ENCODE data around the gene EYS.

The EYS gene

DNA sequence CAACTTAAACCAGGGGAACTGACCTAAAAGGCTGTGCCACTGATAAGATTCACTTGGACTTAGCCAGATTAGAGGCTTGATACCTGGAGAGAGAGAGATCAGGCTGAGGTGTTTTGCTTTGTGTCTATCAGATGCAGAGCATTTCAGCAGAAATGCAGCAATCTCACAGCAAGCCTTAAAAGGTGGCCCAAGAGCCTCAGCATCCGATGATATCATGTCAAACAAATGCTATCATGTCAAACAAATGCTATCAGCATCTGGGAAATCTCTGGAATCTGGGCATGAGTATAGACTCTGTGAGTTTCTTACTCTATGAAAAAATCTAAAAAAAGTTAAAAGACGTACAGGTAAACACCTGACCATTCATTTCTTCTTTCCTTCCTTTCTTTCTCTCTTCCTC is 718.9 kb downstream of the EYS start:
- in situ Hi-C loops (cut with HindIII; ENCODE audit: low sequenced_read_pairs), result no loop called here

DNA sequence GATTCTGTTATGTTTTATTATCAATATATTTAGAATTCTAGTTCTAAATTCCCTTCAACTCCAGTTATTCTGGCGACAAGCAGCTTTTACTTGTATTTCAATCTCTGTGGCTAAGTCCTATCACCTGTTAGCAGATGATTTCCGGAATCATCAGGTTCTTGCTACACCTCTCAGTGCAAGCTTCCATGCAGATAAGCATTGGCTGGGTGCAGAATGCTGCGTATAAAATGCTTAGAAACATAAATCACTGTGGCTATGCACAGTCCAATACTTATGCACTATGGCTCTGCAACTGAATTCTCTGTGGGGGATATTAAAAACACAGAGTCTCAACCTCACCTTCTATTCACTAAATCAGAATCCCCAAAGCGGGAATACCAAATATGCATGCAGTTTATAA is 720.0 kb downstream of the EYS start:
- in situ Hi-C loops (cut with HindIII; ENCODE audit: low sequenced_read_pairs), result no loop called here

DNA sequence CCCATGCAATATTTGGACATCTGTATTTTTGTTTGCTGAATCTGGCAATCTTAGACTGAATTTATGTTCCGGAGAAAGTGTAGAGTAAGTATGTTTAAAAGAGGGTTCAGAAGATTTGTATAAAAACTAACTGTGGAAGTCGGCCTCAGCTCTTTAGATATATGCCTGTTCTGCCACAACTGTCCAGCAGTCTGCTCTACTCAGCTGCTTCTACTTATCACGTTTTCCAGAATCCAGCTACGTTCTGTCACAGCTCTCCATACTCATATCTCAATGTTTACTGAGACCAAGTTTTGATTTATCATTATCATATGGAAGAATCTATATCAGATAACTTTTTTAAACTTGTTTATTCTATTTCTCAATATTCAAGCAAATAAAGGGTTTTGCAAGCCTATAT is 721.3 kb downstream of the EYS start:
- in situ Hi-C loops (cut with HindIII; ENCODE audit: low sequenced_read_pairs), result no loop called here

DNA sequence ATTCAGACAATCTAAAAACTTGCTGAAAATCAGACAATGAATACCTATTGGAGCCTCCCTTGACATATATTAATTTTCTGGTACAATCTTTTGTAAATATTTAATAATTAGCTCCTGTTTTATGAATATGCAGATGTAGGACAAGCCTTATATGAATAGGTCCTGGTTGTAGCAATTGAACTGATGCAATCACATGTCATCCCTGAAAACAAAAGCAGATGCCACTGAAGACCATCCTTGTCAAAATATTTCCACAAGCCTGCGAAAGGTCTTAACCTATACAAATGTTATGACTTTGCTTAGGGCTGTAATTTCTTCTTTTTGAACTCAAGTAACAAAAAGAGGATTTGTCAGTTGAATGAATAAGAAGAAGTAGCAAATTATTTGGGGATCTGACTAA is 722.1 kb downstream of the EYS start:
- in situ Hi-C loops (cut with HindIII; ENCODE audit: low sequenced_read_pairs), result no loop called here

DNA sequence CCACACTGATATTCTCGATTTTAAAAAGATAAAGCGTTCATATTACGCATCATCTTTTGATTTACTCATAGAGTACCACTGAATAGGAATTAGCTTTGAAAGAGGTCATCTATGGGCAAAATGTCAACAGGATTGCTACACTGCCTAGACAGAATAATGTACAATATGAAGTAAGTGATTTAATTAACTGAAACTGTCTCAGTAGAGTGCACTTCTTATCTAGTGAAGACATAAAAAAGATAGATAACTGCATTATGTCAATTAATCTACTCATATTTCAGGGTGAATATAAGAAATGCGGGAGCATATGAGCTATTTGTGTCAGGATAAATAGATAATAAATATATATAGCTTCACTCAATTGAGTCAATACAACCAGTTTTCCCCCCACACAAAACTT is 723.9 kb downstream of the EYS start:
- in situ Hi-C loops (cut with HindIII; ENCODE audit: low sequenced_read_pairs), result no loop called here

DNA sequence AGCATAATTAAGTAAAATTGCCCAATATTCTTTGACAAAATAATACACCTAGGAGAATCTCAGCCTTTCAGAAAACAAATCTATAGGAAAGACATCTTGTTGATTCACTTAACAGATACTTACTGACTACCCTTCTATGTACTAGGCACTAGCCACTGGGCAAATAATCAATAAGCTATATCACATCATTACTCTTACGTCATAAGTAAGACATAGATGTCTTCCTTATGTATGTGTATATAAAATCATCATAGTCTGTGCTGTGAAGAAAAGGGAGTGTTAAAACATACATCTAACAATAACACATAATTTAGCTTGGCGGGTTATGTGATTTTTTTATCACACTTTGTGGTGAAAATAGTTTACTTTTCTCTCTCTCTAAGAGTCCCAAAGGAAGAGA is 733.9 kb downstream of the EYS start:
- in situ Hi-C loops (cut with HindIII; ENCODE audit: low sequenced_read_pairs), result no loop called here

DNA sequence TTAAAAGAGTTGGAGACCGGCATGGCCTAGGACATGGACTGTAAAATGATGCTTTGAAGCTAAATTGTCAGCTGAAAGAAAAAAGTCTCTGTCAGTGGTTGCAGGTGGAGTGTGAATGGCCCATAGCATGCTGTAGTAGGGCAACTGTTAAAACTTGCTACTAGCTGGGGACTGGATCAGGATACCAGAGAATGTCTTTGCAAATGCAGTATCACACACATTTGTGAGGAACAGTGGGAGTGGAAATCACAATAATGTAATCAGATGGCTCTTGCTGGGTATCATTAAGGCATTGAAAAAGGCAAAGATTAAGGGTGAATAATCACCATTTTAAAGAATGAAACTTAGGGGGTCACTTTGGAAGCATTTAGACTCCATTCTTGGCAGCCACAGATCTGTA is 737.9 kb downstream of the EYS start:
- in situ Hi-C loops (cut with HindIII; ENCODE audit: low sequenced_read_pairs), result no loop called here

DNA sequence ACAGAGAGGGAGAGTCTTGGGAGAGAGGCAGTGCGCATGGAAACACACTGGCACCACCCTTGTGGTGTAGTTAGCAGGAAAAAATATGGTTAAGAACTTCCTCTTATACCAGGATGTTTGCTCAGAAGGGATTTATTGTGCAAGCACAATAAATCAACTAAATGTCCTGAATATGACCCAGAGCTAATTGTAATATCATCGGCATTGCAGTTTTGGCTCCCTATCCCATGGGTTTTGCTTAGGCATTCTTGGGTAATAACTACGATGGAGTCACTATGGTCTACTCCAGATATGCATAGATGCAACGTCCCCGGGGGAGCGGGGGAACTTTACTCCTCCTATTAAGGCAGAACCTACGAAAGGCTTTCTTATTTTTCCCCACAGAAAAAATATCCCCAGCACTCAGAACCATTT is 751.6 kb downstream of the EYS start:
- in situ Hi-C loops (cut with HindIII; ENCODE audit: low sequenced_read_pairs), result no loop called here

DNA sequence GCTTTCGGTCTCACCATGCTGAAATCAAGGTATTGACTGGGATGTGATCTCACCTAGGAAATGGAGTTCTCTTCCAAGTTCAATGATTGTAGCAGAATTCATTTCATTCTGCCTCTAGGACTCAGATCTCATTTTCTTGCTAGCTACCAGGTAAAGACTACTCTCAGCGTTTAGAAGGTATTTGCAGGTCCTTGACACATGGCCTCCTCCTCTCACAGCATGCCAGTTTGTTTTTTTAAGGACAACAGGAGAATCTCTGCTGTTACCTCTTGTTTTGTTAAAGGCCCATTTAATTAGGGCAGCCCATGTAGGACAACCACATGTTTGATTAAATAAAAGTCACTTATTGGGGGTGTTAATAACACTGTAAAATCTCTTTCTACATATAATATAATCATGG is 757.8 kb downstream of the EYS start:
- in situ Hi-C loops (cut with HindIII; ENCODE audit: low sequenced_read_pairs), result no loop called here

DNA sequence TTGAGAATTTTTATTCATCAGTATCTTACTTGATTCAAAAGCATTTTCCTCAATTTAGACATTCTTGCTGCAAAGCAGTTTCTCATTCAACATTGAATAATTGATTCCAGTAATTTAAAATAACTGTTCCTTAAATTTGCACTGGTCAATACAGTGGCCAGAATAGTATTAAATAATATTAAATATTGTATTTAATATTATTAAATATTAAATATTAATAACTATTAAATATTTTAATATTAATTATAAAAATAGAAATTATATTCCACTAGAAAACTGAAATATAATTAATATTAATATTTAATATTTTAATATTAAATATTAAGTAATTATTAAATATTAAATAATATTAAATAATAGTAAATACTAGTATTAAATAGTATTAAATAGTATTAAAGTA is 758.8 kb downstream of the EYS start:
- in situ Hi-C loops (cut with HindIII; ENCODE audit: low sequenced_read_pairs), result no loop called here

DNA sequence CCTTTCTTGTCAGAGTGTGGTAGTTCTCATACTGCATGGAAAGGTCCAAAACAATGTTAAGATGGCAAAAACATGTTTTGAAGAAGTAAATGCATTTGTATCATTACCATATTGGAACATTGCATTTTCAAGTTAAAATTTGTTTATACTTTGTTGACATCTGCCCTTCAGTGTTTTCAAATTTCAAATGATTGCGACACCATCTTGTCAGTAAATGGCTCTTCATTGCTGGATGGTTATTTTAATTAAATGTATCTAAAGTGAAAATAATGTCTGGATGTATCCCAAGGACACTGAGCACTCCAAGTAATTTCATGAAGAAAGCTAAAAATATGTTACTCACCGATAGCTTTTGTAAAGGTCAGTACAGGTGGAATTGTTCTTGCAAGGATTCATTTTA is 761.6 kb downstream of the EYS start:
- in situ Hi-C loops (cut with HindIII; ENCODE audit: low sequenced_read_pairs), result no loop called here

DNA sequence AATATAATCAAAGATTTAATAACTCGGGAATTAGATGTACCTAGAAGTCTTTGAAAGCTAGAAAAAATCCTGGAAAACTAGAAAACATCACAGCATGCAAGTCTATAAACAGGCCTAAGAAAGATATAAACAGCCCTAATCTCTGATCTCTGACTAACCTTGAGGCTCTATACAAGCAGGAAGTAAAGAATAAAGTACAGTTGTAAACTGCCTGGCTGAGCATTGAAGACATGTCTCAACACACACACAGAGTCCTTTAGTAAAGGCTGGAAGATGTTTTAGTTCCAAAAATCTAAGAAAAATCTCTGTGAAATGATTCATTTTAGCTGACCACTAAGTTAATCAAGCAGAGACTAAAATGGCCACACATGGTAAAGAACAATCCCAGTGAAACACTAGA is 774.5 kb downstream of the EYS start:
- in situ Hi-C loops (cut with HindIII; ENCODE audit: low sequenced_read_pairs), result no loop called here

DNA sequence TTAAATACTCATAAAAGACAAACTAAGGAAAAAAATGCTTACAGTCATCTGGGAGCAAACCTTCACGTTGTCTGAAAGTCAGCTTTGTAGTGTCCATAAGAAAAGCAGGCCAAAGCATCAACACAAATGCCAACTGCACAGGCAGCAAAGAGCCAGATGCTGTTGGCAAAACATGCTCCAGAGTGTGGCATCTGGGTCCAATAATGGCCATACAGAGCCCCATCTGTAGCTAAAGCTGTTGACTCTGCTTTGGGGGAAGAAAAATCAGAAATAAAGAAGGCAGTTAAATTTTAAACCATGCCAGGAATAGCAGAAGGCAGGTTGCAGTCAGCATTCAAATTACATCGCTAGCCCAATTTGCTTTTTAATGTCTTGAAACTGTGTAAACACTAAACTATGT is 776.3 kb downstream of the EYS start:
- in situ Hi-C loops (cut with HindIII; ENCODE audit: low sequenced_read_pairs), result no loop called here

DNA sequence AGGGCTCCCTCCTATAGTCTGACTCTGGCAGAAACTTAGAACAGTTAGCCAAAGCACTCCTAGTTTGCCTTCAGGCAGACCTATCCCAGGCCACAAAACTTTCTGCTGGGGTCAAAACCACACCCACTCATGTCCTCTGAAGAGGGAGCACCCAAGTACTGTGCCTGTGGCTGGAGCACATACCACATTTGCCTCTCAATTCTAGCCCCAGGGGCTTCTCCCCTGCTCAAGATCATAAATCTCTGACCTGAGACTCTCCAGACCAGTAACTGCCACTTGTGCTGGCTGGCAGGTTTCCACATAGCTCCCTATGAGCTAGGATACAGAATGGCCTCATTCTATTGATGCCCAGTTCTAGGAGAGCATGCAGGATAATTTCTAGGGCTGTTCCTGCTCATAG is 781.0 kb downstream of the EYS start:
- in situ Hi-C loops (cut with HindIII; ENCODE audit: low sequenced_read_pairs), result no loop called here

DNA sequence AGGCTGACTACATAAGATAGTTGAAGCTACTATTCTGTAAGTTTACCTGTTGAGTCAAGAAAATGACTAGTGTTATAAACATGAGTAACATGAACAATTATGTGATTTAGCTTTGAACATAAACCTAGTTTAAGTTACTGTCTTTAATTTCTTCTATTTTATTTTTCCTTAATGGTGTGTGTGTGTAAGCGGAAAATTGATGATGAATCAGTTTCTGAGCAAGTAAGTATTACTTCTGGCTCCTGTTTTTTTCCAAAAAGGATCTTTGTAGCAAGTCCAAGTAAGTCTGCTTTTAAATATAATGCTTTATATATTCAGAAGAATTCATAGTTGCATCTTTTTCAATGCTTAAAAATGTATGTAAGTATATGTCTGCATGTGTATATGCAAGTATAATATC is 786.8 kb downstream of the EYS start:
- in situ Hi-C loops (cut with HindIII; ENCODE audit: low sequenced_read_pairs), result no loop called here

DNA sequence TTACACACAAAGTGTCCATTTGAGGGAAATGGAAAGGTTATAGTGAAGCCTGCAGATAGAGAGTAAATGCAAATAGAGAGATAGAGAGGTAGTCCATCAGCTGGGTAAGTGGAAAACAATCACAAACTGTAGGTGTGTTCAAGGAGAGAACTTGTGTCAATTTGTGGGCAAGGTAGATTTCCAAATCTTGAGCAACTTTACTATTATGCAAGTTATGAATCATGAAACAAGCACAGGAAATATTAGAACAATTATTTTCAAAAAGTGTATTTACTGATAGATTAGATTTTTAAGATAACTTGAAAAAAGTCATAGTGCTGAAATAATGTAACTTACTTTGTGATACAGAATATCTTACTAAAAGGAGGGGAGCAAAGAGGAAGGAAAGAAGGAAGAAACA is 792.9 kb downstream of the EYS start:
- in situ Hi-C loops (cut with HindIII; ENCODE audit: low sequenced_read_pairs), result no loop called here

DNA sequence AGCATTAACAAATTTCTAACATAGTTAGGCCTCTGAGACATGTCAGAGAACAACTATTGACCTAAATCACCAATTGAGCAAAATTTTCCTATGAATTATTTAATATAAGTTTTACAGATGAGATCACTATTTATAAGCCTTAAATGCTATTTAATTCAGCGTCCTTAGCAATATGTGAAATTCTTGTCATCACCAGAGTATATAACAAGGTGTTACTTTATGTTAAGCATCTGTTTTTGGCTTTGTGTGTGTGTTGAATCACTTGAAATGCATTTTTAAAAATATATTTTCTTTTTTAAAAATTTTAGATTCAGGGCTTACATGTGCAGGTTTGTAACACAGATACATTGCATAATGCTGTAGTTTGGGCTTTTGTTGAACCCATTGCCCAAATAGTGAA is 794.1 kb downstream of the EYS start:
- in situ Hi-C loops (cut with HindIII; ENCODE audit: low sequenced_read_pairs), result no loop called here

DNA sequence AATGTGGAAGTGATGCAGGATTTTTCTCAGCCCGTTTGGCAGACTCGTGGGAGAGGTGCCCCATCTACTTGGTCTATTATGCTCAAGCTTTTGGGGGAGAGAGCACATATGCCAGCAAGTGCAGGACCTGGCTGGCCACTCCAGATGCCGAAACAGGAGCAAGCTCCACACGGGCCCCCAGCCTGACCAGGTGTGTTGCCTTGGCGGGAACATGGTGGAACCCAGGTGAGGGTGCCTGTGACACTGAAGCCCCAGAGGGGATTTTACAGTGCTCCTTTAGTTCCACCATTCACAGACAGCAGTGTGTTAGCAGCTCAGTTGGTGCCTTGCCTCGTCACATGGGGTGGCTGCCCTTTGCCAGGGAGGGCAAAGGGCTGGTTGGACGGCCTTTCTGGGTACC is 798.9 kb downstream of the EYS start:
- in situ Hi-C loops (cut with HindIII; ENCODE audit: low sequenced_read_pairs), result no loop called here

DNA sequence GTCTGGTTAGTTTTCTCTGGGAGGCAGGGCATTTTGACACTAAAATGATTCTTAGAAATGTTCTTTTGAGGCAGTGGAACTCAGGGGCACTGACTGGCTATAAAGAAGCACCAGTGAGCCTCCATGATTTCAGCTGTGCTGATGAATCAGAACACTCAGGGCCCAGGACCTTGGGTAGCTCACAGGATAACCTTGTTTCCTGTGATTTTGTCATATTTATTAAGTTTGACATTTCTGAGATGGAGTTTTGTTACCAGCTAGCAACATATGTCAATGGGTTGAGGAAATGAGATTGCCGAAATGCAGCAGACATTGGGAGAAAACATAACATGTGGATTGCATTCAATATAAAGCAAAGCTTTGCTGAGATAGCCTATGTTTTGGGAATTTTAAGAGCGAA is 802.4 kb downstream of the EYS start:
- in situ Hi-C loops (cut with HindIII; ENCODE audit: low sequenced_read_pairs), result no loop called here

DNA sequence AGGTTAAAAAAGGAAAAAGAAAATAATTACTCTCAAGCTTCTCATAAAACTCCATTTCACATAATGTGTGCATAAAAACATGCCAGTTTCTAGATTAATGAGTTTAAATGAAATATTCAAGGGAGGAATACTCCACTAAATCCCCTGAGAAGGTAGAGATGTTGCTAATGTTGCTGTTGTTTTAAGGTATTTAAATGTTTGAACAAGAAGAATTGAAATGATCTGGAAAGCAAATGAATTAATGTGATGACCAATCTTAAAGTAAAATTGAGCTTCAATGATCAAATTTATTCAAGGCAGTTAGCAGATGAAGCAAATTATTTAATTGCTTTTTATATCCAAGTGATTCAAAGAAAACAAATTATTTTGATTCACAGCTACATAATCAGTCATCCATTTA is 804.4 kb downstream of the EYS start:
- in situ Hi-C loops (cut with HindIII; ENCODE audit: low sequenced_read_pairs), result no loop called here

DNA sequence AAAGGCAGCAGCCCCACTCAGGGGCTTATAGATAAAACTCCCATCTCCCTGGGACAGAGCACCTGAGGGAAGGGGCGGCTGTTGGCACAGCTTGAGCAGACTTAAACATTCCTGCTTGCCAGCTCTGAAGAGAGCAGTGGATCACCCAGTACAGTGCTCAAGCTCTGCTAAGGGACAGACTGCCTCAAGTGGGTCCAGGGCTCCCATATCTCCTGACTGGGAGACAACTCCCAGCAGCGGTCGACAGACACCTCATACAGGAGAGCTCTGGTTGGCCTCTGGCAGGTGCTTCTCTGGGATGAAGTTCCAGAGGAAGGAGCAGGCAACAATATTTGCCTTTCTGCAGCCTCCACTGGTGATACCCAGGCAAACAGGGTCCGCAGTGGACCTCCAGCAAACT is 810.1 kb downstream of the EYS start:
- in situ Hi-C loops (cut with HindIII; ENCODE audit: low sequenced_read_pairs), result no loop called here

DNA sequence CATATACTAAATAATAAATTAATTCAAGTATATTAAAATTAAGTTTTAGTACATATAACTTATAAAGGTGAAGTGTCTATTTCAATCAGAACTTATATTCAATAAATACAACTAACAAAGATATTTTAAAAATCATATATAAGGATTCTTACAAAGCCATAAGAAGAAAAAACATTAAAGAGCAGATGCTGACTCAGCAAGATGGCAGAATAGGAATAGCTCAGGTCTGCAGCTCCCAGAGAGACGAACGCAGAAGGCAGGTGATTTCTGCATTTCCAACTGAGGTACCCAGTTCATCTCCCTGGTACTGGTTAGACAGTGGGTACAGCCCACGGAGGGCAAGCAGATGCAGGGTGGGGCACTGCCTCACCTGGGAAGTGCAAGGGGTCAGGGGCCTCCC is 811.1 kb downstream of the EYS start:
- in situ Hi-C loops (cut with HindIII; ENCODE audit: low sequenced_read_pairs), result no loop called here

DNA sequence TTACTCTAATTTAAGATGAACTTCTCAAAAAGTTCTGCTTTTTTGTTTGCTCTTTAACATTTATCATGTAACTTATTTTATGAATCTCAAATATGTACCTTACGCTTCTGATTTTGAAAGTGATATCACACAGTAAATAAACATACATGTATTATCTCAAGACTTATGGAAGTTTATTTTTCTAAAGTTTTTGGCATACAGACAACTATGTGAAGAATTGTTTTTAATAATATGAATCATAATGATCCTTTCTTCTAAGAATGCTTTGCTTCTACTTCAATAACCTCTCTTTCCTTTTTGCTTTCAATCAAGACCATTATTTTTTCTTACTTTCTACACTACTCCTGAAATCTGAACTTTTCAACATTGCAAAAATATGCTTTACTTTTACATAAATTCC is 816.4 kb downstream of the EYS start:
- in situ Hi-C loops (cut with HindIII; ENCODE audit: low sequenced_read_pairs), result no loop called here

DNA sequence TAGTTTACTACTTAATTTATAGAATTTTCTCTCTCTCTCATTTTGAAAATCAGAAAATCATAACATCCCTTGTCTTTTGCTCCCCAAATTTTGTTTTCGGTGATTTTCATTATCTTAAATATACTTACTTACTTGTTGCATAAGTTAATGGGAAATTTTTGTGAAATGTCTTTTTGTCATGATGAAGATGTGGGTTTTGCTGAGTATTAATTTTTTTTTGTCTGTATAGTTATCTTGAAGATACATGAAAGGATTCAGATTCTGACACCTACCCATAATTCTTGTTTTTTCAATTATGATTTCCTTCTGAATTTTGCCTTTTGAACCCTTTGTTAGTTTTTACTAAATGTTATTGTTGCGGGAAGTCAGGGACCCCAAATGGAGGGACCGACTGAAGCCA is 817.9 kb downstream of the EYS start:
- in situ Hi-C loops (cut with HindIII; ENCODE audit: low sequenced_read_pairs), result no loop called here
